DND-41 (cell line): ENCODE data around the gene ZNG1B.
"Not testable (repeated sequence)": the region's sequence is repeated elsewhere in the genome, so short reads cannot be mapped to it uniquely, and the experiment has no call there.

Source experiments
- CTCF ChIP-seq: IDR thresholded peaks from 2 replicates; pipeline ENCODE4 v1.5.1; 2012; ENCODE audit warnings: borderline replicate concordance, low read length, moderate library complexity, mild to moderate bottlenecking; ENCODE audit not compliant: poor library complexity, severe bottlenecking; ENCODE audit errors: extremely low read depth
- EZH2 ChIP-seq: IDR thresholded peaks from 3 replicates; pipeline ENCODE4 v1.6.1; 2012; ENCODE audit warnings: borderline replicate concordance, low read depth, mild to moderate bottlenecking, moderate library complexity, low read length, inconsistent platforms; ENCODE audit not compliant: severe bottlenecking

DNA sequence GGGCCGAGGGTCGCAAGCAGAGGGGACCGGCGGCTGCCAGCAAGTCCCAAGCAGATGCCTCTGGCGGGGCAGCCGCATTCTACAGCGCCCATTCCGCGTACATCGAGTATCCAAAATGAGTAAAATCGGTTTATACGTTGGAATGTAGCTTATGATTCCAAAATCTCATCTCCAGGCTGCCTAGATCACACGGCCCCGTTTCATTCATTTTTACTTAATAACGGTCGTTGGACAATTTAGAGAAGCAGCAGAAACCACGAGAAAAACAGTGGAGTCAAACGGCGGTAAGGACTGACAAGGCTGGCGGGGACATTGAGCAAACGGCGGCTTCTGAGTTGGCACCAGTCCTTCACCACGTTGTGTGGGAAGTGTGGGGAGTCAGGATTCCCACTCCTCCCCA, 66.6 kb downstream of the ZNG1B start:
- not testable (repeated sequence) for TF ChIP-seq CTCF, EZH2
